ENCODE data around the gene RANBP3L. TPM values are rescaled to one million over a fixed set of nuclear protein-coding genes. Genes with fewer than 3 reads are reported as not detected.

RANBP3L gene
- total RNA-seq, 1 donor from 2014 or later, result 7.1 TPM

DNA sequence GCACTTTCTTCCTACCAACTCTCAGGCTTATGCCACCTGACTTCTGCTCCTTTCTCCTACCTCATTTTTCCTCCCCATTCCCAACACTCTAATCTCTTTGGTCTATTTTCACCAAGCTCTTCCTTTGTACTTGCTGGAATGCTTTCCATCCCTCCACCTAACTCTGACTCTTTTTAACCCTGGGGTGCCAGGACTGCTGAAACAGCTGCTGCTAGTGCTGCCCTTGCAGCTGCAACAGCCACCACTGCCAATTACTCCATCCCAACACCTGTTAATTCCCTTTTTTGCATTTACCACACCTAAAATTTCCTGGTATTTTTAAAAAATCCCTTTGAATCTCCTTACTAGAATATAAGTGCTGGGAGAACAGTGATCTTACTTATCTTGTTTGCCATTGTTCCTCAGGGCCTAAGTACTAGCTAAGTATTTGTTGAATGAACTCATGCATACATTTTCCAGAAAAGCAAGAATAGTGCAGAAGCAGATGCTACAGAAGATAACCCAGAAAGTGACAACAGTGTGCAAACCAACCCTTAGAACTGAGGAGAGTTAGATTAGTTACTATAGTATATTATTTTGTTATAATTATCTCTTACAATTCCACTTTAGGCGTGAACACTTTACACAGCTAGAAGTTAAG lies 71.4 kb downstream of the RANBP3L start:
- Histone ChIP-seq H3K9me3 (no peaks in the 10 kb centered on the region), H3K4me3 (no peak overlapping the region), H3K27me3 (no peaks in the 10 kb centered on the region), H3K36me3 (peaks cover 6% of the 10 kb centered on the region), H3K27ac (no peak overlapping the region), H3K4me1 (peaks cover 3% of the 10 kb centered on the region)
- TF ChIP-seq, protein P1, sequence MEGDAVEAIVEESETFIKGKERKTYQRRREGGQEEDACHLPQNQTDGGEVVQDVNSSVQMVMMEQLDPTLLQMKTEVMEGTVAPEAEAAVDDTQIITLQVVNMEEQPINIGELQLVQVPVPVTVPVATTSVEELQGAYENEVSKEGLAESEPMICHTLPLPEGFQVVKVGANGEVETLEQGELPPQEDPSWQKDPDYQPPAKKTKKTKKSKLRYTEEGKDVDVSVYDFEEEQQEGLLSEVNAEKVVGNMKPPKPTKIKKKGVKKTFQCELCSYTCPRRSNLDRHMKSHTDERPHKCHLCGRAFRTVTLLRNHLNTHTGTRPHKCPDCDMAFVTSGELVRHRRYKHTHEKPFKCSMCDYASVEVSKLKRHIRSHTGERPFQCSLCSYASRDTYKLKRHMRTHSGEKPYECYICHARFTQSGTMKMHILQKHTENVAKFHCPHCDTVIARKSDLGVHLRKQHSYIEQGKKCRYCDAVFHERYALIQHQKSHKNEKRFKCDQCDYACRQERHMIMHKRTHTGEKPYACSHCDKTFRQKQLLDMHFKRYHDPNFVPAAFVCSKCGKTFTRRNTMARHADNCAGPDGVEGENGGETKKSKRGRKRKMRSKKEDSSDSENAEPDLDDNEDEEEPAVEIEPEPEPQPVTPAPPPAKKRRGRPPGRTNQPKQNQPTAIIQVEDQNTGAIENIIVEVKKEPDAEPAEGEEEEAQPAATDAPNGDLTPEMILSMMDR (IDR thresholded peaks at IDR 0.05), result no peak
- DNase-seq (no peak), ATAC-seq (no peak)
- intact Hi-C loops (cut with DNase I), result no loop called here

DNA sequence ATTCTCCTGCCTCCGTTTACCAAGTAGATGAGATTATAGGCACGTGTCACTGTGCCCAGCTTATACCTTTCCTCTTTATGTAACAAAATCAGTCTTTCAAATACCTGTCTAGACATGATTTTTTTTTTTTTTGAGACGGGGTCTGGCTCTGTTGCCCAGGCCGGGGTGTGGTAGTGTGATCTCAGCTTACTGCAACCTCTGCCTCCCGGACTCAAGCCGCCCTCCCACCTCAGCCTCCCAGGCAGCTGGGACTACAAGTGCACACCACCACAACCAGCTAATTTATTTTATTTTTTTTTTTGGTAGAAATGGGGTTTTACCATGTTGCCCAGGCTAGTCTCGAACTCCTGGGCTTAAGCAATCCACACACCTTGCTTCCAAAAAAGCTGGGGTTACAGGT lies 73.2 kb downstream of the RANBP3L start:
- Histone ChIP-seq H3K36me3 (peaks cover 15% of the 10 kb centered on the region), H3K4me3 (no peak overlapping the region), H3K27ac (no peak overlapping the region), H3K4me1 (peaks cover 3% of the 10 kb centered on the region), H3K27me3 (no peaks in the 10 kb centered on the region), H3K9me3 (no peaks in the 10 kb centered on the region)
- TF ChIP-seq, protein P1 (IDR thresholded peaks at IDR 0.05), result no peak
- DNase-seq (no peak), ATAC-seq (no peak)
- intact Hi-C loops (cut with DNase I), result no loop called here

DNA sequence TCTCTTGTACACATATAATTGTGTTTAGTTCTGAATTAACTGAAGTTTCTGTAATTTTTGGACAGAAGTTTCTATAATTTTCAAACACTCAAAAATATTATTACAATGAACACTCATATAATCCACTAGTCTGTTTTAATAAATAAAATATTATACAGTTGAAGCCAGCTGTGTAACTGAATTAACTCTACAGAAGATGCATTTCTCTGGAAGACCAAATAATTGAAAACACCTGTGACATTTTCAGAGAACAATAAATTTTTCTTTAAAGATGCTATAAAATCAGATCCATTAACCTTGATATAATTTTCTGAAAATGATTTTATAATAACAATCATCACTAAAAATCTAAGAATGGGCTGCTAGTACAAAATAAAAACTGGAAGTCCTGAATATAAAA lies 74.7 kb downstream of the RANBP3L start:
- H3K27ac ChIP-seq, result no peak overlapping the region
- ATAC-seq (no peak), DNase-seq (no peak)
- no peaks in the 10 kb centered on the region for H3K9me3 ChIP-seq
- intact Hi-C loops (cut with DNase I), result no loop called here
- TF ChIP-seq, protein P1 (IDR thresholded peaks at IDR 0.05), result no peak
- H3K4me1 ChIP-seq, result peaks cover 3% of the 10 kb centered on the region
- H3K36me3 ChIP-seq, result peaks cover 15% of the 10 kb centered on the region
- no peaks in the 10 kb centered on the region for H3K27me3 ChIP-seq
- no peak overlapping the region for H3K4me3 ChIP-seq

DNA sequence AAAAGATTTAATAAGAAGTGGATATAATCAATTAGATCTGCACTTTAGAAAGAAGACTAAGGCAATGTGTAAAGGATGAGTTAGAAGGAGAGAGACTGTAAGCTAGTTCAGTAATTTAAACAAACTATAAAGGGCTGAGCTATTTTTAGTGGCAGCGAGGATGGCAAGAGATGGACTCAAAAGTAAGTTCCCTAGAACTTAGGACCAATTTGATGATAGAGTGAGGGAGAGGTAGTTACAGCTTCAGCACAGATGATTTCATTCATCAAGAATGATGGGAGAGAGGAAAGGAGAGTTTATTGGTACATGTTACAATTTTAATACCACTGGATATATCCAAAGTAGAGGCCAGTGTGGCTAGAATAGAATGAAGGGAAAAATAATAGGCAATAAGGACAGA lies 79.1 kb downstream of the RANBP3L start:
- intact Hi-C loops (cut with DNase I), result no loop called here
- H3K27me3 ChIP-seq, result no peaks in the 10 kb centered on the region
- H3K4me3 ChIP-seq, result no peak overlapping the region
- peaks cover 54% of the 10 kb centered on the region for H3K36me3 ChIP-seq
- DNase-seq (no peak), ATAC-seq (no peak)
- TF ChIP-seq, protein P1 (IDR thresholded peaks at IDR 0.05), result no peak
- H3K4me1 ChIP-seq, result no peaks in the 10 kb centered on the region
- H3K27ac ChIP-seq, result no peak overlapping the region
- H3K9me3 ChIP-seq, result no peaks in the 10 kb centered on the region

DNA sequence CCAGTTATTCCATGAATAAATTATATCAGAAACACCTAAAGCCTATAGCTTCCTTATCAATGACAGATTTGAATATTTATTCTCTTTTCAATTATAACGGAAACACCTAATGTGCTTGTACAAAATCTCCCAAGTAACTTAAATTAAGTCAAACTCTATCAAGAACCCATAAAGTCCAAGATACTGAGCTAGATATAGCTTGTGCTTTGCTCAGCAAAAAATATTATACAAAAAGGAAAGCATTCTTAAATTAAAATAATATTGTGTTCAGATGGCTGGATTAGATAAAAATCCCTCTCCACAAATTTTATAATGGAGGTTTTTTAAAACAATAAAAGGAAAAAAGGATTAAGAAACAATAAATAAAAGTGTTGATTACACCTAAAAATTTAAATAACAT lies 83.7 kb downstream of the RANBP3L start:
- no peak overlapping the region for H3K27ac ChIP-seq
- no peaks in the 10 kb centered on the region for H3K9me3 ChIP-seq
- no peaks in the 10 kb centered on the region for H3K4me1 ChIP-seq
- H3K36me3 ChIP-seq, result peaks cover 53% of the 10 kb centered on the region
- no peaks in the 10 kb centered on the region for H3K27me3 ChIP-seq
- H3K4me3 ChIP-seq, result no peak overlapping the region
- no peak for ATAC-seq
- TF ChIP-seq, protein P1 (IDR thresholded peaks at IDR 0.05), result no peak
- DNase-seq, result no peak
- intact Hi-C loops (cut with DNase I), result no loop called here

DNA sequence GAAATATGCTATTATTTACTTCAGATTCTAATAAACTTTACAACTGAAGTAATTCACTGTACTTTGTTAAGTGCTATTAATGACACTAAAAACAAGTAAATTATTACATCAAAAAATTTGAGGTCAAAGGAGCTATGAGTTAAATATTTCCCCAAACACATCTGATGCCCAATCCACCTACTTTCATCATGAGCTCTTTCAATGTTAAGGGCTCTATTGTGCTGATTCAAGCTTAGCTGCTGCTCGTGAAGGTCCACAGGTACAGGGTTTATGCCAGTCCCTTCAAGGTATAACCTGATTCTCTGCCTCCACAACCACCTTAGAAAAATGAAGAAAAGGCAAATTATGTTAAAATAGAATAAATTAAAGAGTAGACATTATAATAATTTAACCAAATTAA lies 84.1 kb downstream of the RANBP3L start:
- Histone ChIP-seq H3K4me3 (no peak overlapping the region), H3K27me3 (no peaks in the 10 kb centered on the region), H3K4me1 (no peaks in the 10 kb centered on the region), H3K36me3 (peaks cover 57% of the 10 kb centered on the region), H3K9me3 (no peaks in the 10 kb centered on the region), H3K27ac (no peak overlapping the region)
- intact Hi-C loops (cut with DNase I), result no loop called here
- DNase-seq, result no peak
- ATAC-seq, result no peak
- TF ChIP-seq, protein P1 (IDR thresholded peaks at IDR 0.05), result no peak
